ENCODE data around the gene LPIN3.

- TF ChIP-seq TAF1 (IDR thresholded peaks at IDR 0.05; ENCODE audit: borderline replicate concordance, insufficient read depth, low read length) (no peak), SIN3A (IDR thresholded peaks at IDR 0.05; ENCODE audit: borderline replicate concordance, insufficient read depth, low read length) (no peak), POLR2AphosphoS5 (IDR thresholded peaks at IDR 0.05; ENCODE audit: low read depth, low read length) (no peak), REST (IDR thresholded peaks at IDR 0.05; ENCODE audit: insufficient read depth in 1 of 2, low read depth in 2 of 2, low read length in 2 of 2) (no peak), FOXP2 (optimal IDR thresholded peaks at IDR 0.05; ENCODE audit: borderline replicate concordance, extremely low read depth, extremely low read length, insufficient read depth) (no peak)
Observed at GRCh38 chr20:41330941-41331340, 9.7 kb upstream of the LPIN3 start.

Measured in PFSK-1 (cell line).